ENCODE measurements around the gene WHRN.

The WHRN gene

DNA sequence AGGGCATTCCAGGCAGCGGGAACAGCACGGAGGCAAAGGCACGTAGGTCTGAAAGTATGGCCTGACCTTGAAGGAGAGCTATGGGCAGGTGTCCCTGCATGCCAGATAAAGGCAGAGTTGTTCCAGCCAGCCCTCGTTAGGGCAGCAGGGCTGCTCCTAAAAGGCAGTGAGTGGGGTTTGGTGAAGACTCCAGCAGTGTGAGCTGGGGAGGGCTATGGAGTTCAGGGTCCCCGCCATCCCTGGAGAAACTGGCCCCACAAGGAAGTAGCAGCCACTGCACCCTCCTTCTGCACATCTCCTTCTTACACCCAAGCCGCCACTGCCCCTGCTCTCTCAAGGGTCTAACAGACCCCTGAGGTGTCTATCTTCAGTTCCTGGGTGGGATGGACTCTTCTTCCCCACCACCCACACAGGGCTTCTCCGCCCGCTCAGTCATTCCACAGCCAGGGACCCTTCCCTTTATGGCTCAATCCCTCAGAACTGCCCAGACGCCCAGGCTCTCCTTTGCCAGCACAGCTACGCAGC lies 118.8 kb downstream of the WHRN start:
- no peak for DNase-seq (ENCODE audit: low read depth in 2 of 2)
- peak overlapping the region; percentile 65 to 68 for H3K4me3 ChIP-seq (replicated peaks in 1 of 2; ENCODE audit: low read depth in 2 of 2, low read length in 2 of 2)

GRCh38 chr9:114385397-114386181 lies 119.7 kb downstream of the WHRN start:
- TF ChIP-seq, protein P1, sequence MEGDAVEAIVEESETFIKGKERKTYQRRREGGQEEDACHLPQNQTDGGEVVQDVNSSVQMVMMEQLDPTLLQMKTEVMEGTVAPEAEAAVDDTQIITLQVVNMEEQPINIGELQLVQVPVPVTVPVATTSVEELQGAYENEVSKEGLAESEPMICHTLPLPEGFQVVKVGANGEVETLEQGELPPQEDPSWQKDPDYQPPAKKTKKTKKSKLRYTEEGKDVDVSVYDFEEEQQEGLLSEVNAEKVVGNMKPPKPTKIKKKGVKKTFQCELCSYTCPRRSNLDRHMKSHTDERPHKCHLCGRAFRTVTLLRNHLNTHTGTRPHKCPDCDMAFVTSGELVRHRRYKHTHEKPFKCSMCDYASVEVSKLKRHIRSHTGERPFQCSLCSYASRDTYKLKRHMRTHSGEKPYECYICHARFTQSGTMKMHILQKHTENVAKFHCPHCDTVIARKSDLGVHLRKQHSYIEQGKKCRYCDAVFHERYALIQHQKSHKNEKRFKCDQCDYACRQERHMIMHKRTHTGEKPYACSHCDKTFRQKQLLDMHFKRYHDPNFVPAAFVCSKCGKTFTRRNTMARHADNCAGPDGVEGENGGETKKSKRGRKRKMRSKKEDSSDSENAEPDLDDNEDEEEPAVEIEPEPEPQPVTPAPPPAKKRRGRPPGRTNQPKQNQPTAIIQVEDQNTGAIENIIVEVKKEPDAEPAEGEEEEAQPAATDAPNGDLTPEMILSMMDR (IDR thresholded peaks at IDR 0.05; ENCODE audit: low read depth, low read length): no peak
- DNase-seq (ENCODE audit: low read depth in 2 of 2): peak; percentile 75 to 92
- H3K4me3 ChIP-seq (replicated peaks in 1 of 2; ENCODE audit: low read depth in 2 of 2, low read length in 2 of 2): peak overlapping the region in 1 of 2 donors; percentile 7

More for the DNA sequence above, 118.8 kb downstream of the WHRN start:
- TF ChIP-seq, protein P1 (IDR thresholded peaks at IDR 0.05; ENCODE audit: low read depth, low read length): no peak

DNA sequence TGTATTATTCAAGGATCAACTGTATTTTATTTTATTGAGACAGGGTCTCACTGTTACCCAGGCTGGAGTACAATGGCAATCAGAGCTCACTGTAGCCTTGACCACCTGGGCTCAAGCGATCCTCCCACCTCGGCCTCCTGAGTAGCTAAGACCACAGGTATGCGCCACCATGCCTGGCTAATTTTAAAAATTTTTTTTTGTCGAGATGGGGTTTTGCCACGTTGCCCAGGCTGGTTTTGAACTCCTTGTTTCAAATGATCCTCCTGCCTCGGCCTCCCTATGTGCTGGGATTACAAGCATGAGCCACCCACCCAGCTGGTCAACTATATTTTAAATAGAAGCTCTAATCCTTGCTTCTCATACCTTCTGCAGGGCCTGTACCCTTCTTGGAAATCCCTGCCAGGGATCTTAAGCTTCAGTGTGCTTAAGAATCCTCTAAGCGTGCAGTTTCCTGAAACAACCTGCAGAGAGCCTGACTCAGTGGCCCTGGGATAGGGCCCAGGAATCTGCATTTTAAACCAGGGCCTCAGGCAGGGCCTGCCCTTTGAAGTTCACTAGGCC lies 120.4 kb downstream of the WHRN start:
- TF ChIP-seq, protein P1 (IDR thresholded peaks at IDR 0.05; ENCODE audit: low read depth, low read length): no peak
- H3K4me3 ChIP-seq (replicated peaks in 1 of 2; ENCODE audit: low read depth in 2 of 2, low read length in 2 of 2): no peak overlapping the region
- no peak for DNase-seq (ENCODE audit: low read depth in 2 of 2)

- DNase-seq (ENCODE audit: low read depth in 2 of 2): no peak
- TF ChIP-seq, protein P1 (IDR thresholded peaks at IDR 0.05; ENCODE audit: low read depth, low read length): no peak
- no peak overlapping the region for H3K4me3 ChIP-seq (replicated peaks in 1 of 2; ENCODE audit: low read depth in 2 of 2, low read length in 2 of 2)
Measured at GRCh38 chr9:114384341-114384740, 120.9 kb downstream of the WHRN start.

DNA sequence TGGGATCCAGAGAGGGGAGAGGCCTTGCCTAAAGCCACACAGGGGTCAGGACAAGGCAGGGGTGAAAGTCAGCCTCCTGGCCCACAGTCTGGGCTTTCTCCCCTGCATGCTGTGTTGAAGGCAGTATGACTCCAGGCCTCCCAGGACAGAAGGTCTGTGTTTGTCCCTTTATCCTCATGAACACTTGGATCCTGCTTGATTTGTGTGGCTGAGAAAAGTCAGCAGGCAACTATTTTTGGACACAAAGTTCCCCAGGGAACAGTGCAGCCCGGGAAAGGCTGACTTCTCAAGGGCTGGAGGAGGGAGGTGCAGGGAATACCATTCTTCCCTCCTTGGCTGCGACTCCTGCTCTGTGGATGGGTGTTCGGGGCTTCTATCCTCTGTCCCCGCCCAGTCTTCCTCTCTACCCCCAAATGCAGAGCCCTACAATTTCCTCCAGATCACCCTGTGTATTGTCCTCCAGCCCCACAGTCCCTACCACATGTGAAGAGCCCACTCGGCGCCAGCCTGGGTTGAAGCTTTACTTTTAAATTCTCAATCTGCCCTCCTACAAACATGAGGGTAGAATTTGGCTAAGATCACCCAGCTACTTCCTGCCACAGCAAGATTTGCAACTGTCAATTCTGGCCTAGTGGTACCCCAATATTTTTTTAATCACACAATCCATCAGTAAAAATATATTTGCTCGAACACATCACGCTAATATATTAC lies 121.6 kb downstream of the WHRN start:
- H3K4me3 ChIP-seq (replicated peaks in 1 of 2; ENCODE audit: low read depth in 2 of 2, low read length in 2 of 2): no peak overlapping the region
- TF ChIP-seq, protein P1 (IDR thresholded peaks at IDR 0.05; ENCODE audit: low read depth, low read length): no peak
- peak; percentile 71 to 78 for DNase-seq (ENCODE audit: low read depth in 2 of 2)

DNA sequence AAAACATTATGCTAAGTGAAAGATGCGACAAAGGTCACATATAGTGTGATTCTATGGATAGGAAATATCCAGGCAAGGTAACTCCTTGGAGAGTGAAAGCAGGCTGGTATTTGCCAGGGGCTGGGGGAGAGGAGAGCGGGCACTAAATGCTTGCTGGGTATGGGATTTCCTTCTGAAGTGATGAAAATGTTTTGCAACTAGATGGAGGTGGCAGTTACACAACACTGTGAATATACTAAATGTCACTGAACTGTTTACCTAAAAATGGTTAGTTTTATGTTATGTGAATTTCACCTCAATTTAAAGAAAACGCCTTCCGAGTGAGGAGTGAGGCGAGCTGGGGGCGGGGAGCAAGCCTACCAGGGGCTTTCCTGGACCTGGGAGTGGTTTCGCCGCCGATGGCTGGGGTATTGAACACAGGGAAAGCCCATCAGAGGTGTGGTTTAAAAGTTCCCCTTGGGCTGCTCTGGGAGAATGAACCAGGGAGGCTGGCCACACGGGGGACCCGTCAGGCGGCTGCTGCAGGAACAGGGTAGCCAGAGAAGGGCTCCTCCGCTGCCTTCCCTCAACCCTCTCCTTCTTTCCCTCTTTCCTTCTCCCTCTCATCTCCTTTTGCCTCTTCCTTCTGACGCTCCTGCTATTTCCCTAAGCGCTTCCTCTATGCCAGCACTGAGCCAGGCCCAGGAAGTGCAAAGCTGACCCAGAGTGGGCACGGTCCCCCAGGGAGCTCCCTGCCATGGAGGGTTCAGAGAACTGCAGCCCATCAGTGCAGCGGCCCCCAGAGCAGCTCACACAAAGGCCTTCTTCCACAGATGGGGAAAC lies 122.4 kb downstream of the WHRN start:
- no peak overlapping the region for H3K4me3 ChIP-seq (replicated peaks in 1 of 2; ENCODE audit: low read depth in 2 of 2, low read length in 2 of 2)
- TF ChIP-seq, protein P1 (IDR thresholded peaks at IDR 0.05; ENCODE audit: low read depth, low read length): peak; percentile 12
- DNase-seq (ENCODE audit: low read depth in 2 of 2): no peak

Measured in cardiac fibroblast (primary cell).